Muscle of leg (tissue), 11 donors: ENCODE data around the gene ITGAL. TPM values are rescaled to one million over a fixed set of nuclear protein-coding genes. Genes with fewer than 3 reads are reported as not detected.
A peak's percentile ranks its signal among the peaks of the same experiment; 100 is the strongest.

Experiments used
- DNase-seq: peaks from one replicate; pipeline ENCODE4 v3.0.0; 2013
- H3K27ac ChIP-seq: one replicate; pipeline ENCODE4 v1.5.1; 2013; ENCODE audit warnings: mild to moderate bottlenecking, low read length, control low read depth
- H3K27me3 ChIP-seq: one replicate; pipeline ENCODE4 v1.6.1; 2013; ENCODE audit warnings: low read length; ENCODE audit not compliant: control insufficient read depth, insufficient read depth
- H3K36me3 ChIP-seq: one replicate; pipeline ENCODE4 v1.6.1; 2013; ENCODE audit warnings: low read length; ENCODE audit not compliant: control insufficient read depth, insufficient read depth
- H3K4me1 ChIP-seq: one replicate; pipeline ENCODE4 v1.6.1; 2013; ENCODE audit warnings: low read length; ENCODE audit not compliant: control insufficient read depth, insufficient read depth
- H3K4me3 ChIP-seq: one replicate; pipeline ENCODE4 v1.5.1; 2013; ENCODE audit warnings: low read length, control low read depth
- H3K9me3 ChIP-seq: replicated peaks from 2 replicates; pipeline ENCODE4 v1.6.1; 2013; ENCODE audit warnings: low read depth, low read length; ENCODE audit not compliant: control insufficient read depth
- WGBS: methylation state at CpG from one replicate; pipeline ENCODE4 v1.1.5; 2013; ENCODE audit warnings: missing lambda C conversion rate; ENCODE audit not compliant: insufficient coverage; 5-methylcytosine and 5-hydroxymethylcytosine counted together
- polyA plus RNA-seq, 8 donors: library from polyadenylated mRNA; unstranded; fragments of 120-200 nt; gene quantifications; one replicate each; pipeline versions ENCODE4 v1.2.1 to v1.2.3, GENCODE V29; 2013; ENCODE audit warnings: inconsistent platforms in 1 of 8, low replicate concordance in 1 of 8; ENCODE audit not compliant: insufficient read length in 8 of 8, insufficient read depth in 1 of 8
- total RNA-seq: library from RNA; stranded (reverse); fragments of 120-200 nt; gene quantifications from one replicate; pipeline ENCODE4 v1.2.4, GENCODE V29; 2013

ITGAL gene
- total and polyA plus RNA-seq, 9 donors, result 0.89 to 2.8 (median 2.1) TPM

DNA sequence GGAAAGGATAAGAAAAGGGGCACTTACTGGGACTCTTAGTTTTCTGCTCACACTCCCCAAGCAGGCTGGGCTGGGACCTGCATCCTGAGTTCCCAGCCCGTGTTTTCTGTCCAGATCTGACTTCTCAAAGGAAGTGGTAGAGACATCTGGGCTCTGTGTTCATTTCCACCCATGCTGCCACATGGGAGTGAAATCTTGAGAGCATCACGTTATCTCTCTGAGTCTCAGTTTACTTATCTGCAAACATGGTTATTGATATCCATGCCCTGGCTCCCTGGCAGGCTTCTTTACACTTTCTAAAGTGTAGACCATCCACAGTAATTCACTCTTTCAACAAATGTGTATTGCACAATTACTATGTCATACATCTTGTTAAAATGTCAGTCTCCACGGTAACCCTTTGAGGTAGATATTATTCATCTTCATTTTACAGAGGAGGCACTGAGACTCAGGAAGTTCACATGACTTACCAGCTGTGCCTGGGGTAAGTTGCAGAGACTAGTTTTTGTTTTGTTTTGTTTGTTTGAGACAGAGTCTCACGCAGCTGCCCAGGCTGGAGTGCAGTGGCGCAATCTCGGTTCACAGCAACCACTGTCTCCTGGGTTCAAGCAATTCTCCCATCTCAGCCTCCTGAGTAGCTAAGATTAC, 95.6 kb downstream of the ITGAL start:
- no peak for DNase-seq
- H3K27me3 ChIP-seq, result no peaks in the 10 kb centered on the region
- H3K9me3 ChIP-seq, result no peaks in the 10 kb centered on the region
- WGBS, result 40% methylated on average over 1 of the region's 6 CpGs
- H3K4me1 ChIP-seq, result peaks cover 23% of the 10 kb centered on the region
- H3K27ac ChIP-seq, result no peak overlapping the region
- peaks cover 9% of the 10 kb centered on the region for H3K36me3 ChIP-seq
- H3K4me3 ChIP-seq, result no peak overlapping the region

GRCh38 chr16:30569281-30569680, 96.7 kb downstream of the ITGAL start:
- no peak overlapping the region for H3K27ac ChIP-seq
- DNase-seq, result no peak
- no CpG with 5 or more reads among the region's 3 CpGs for WGBS
- peaks cover 23% of the 10 kb centered on the region for H3K4me1 ChIP-seq
- H3K27me3 ChIP-seq, result no peaks in the 10 kb centered on the region
- peaks cover 9% of the 10 kb centered on the region for H3K36me3 ChIP-seq
- no peak overlapping the region for H3K4me3 ChIP-seq
- H3K9me3 ChIP-seq, result no peaks in the 10 kb centered on the region

GRCh38 chr16:30569746-30570635, 97.4 kb downstream of the ITGAL start:
- Histone ChIP-seq H3K4me3 (no peak overlapping the region), H3K27me3 (no peaks in the 10 kb centered on the region), H3K27ac (peak overlapping the region; percentile 99), H3K36me3 (peaks cover 9% of the 10 kb centered on the region), H3K9me3 (no peaks in the 10 kb centered on the region), H3K4me1 (peaks cover 23% of the 10 kb centered on the region)
- WGBS, result 86% methylated on average over 41 of the region's 44 CpGs
- no peak for DNase-seq

GRCh38 chr16:30570636-30571444, 98.3 kb downstream of the ITGAL start:
- Histone ChIP-seq H3K27ac (peak overlapping the region; percentile 99), H3K36me3 (peaks cover 9% of the 10 kb centered on the region), H3K9me3 (no peaks in the 10 kb centered on the region), H3K4me1 (peaks cover 23% of the 10 kb centered on the region), H3K27me3 (no peaks in the 10 kb centered on the region), H3K4me3 (peak overlapping the region; percentile 82)
- 0% methylated on average over 5 of the region's 22 CpGs for WGBS
- DNase-seq, result peak; percentile 72

DNA sequence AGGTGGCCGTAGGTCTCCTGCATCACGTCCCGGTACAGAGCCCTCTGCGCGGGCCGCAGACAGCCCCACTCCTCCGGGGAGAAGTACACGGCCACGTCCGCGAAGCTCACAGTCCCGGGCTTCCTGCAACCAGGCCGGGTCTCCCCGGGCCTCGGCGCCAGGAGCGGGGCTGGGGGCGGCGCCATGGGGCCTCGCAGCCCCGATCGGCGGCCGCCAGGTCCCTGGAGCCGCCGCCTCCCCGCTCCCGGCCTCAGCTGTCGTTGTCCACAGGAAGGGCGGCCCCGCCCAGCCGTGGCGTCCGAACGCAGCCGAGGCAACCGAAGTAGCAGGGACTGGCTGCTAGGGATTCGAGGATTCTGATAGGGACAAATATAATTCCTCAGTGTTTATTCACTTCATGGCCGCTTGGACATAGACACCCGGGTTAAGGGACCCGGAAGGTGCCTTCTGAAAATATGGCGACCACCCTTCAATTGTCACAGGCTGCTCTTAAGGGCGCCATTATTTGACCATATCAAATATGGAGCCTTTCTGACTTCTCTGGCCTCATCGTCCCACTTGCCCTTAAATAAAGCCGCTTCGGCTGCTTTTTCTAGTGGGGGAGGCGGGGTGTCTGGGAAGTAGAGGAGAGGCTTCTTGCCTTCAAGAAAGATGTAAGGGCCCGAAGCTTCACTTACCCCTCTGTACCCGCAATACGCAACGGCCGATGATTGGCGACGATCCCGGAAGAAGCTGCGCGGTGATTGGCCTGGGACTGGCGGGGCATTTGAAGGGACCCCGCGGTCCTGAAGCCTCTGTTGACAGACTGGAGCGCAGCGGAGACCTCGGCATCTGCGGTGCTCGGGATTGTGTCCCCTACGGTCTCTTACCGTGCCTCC, 99.1 kb downstream of the ITGAL start, which contains the start of gene ZNF688:
Gene ZNF688 (minus strand): TSS at position 270 of the 878 bp plus-strand sequence. CDS start 85 bp downstream, at position 185.
- WGBS, result under 1% methylated on average over 60 of the region's 67 CpGs
- H3K4me1 ChIP-seq, result peaks cover 23% of the 10 kb centered on the region
- DNase-seq, result peak; percentile 100
- no peaks in the 10 kb centered on the region for H3K27me3 ChIP-seq
- no peaks in the 10 kb centered on the region for H3K9me3 ChIP-seq
- H3K36me3 ChIP-seq, result peaks cover 9% of the 10 kb centered on the region
- peak within 1 kb of the TSS; percentile 82 for H3K4me3 ChIP-seq
- peak within 1 kb of the TSS; percentile 99 for H3K27ac ChIP-seq

Other genes with a start within 250 kb of the ITGAL start
- 2.8 TPM for gene NPIPB13, start 224.3 kb upstream of the ITGAL start, total RNA-seq
- gene NPIPB13, start 224.3 kb upstream of the ITGAL start, polyA plus RNA-seq, result 1 to 10 TPM; 1.8 to 8.3 (median 4.5) TPM
- gene CD2BP2, start 117.4 kb upstream of the ITGAL start, total RNA-seq, result 34.0 TPM
- 10 to 100 TPM; 32.3 to 44.2 (median 38.8) TPM for gene CD2BP2, start 117.4 kb upstream of the ITGAL start, polyA plus RNA-seq
- 16.9 TPM for gene TBC1D10B, start 102.2 kb upstream of the ITGAL start, total RNA-seq
- 10 to 100 TPM; 27.4 to 38.9 (median 33.5) TPM for gene TBC1D10B, start 102.2 kb upstream of the ITGAL start, polyA plus RNA-seq
- 10,279 TPM for gene MYL11, start 97.9 kb upstream of the ITGAL start, total RNA-seq
- 1,000 to 10,000 TPM; 4,424 to 9,154 (median 7,934) TPM for gene MYL11, start 97.9 kb upstream of the ITGAL start, polyA plus RNA-seq
- gene SEPTIN1, start 90.2 kb upstream of the ITGAL start, total RNA-seq, result 0.18 TPM
- gene SEPTIN1, start 90.2 kb upstream of the ITGAL start, polyA plus RNA-seq, result 1 to 10 TPM; 1.5 to 4.7 (median 2.5) TPM
- 5.7 TPM for gene ZNF48, start 77.3 kb upstream of the ITGAL start, total RNA-seq
- 1 to 10 TPM; 5.0 to 8.3 (median 6.8) TPM for gene ZNF48, start 77.3 kb upstream of the ITGAL start, polyA plus RNA-seq
- 6.9 TPM for gene ZNF771, start 65.1 kb upstream of the ITGAL start, total RNA-seq
- 1 to 10 TPM; 4.4 to 8.1 (median 7.0) TPM for gene ZNF771, start 65.1 kb upstream of the ITGAL start, polyA plus RNA-seq
- 13.0 TPM for gene DCTPP1, start 42.7 kb upstream of the ITGAL start, total RNA-seq
- 10 to 100 TPM; 30.1 to 36.5 (median 34.0) TPM for gene DCTPP1, start 42.7 kb upstream of the ITGAL start, polyA plus RNA-seq
- gene SEPHS2, start 26.9 kb upstream of the ITGAL start, total RNA-seq, result 3.5 TPM
- 10 to 100 TPM; 15.3 to 19.8 (median 16.6) TPM for gene SEPHS2, start 26.9 kb upstream of the ITGAL start, polyA plus RNA-seq
- 25.9 TPM for gene ZNF768, start 53.8 kb downstream of the ITGAL start, total RNA-seq
- 10 to 100 TPM; 28.1 to 35.0 (median 31.4) TPM for gene ZNF768, start 53.8 kb downstream of the ITGAL start, polyA plus RNA-seq
- 8.2 TPM for gene ZNF747, start 62.1 kb downstream of the ITGAL start, total RNA-seq
- gene ZNF747, start 62.1 kb downstream of the ITGAL start, polyA plus RNA-seq, result 1 to 10 TPM; 5.9 to 7.8 (median 7.2) TPM
- 5.2 TPM for gene ZNF764, start 85.6 kb downstream of the ITGAL start, total RNA-seq
- gene ZNF764, start 85.6 kb downstream of the ITGAL start, polyA plus RNA-seq, result 1 to 10 TPM; 6.1 to 9.7 (median 7.9) TPM
- 10.6 TPM for gene ZNF688, start 99.0 kb downstream of the ITGAL start, total RNA-seq
- gene ZNF688, start 99.0 kb downstream of the ITGAL start, polyA plus RNA-seq, result 10 to 100 TPM in 3 of 8 donors, 1 to 10 TPM in 5; 7.0 to 14.6 (median 9.3) TPM
- 9.7 TPM for gene ZNF785, start 113.0 kb downstream of the ITGAL start, total RNA-seq
- 10 to 100 TPM; 10.1 to 16.6 (median 12.3) TPM for gene ZNF785, start 113.0 kb downstream of the ITGAL start, polyA plus RNA-seq
- gene ZNF689, start 137.6 kb downstream of the ITGAL start, total RNA-seq, result 5.8 TPM
- 1 to 10 TPM; 7.0 to 8.7 (median 7.6) TPM for gene ZNF689, start 137.6 kb downstream of the ITGAL start, polyA plus RNA-seq
- 9.3 TPM for gene PRR14, start 178.2 kb downstream of the ITGAL start, total RNA-seq
- 10 to 100 TPM; 19.1 to 24.9 (median 21.7) TPM for gene PRR14, start 178.2 kb downstream of the ITGAL start, polyA plus RNA-seq
- 12.9 TPM for gene FBRS, start 185.7 kb downstream of the ITGAL start, total RNA-seq
- gene FBRS, start 185.7 kb downstream of the ITGAL start, polyA plus RNA-seq, result 10 to 100 TPM; 29.4 to 46.0 (median 35.7) TPM
- 7.9 TPM for gene SRCAP, start 226.4 kb downstream of the ITGAL start, total RNA-seq
- 10 to 100 TPM; 16.2 to 28.3 (median 21.8) TPM for gene SRCAP, start 226.4 kb downstream of the ITGAL start, polyA plus RNA-seq